HK-2 (cell line): ENCODE measurements around the gene COQ4.
"Not testable (repeated sequence)": the region's sequence is repeated elsewhere in the genome, so short reads cannot be mapped to it uniquely, and the experiment has no call there.

ENCODE experiments used
- DNase-seq: peaks from one replicate; pipeline ENCODE4 v3.0.0-alpha.2; 2018; ENCODE audit not compliant: unreplicated experiment

Gene COQ4

GRCh38 chr9:128298535-128299482, 23.8 kb upstream of the COQ4 start:
- no peak for DNase-seq

DNA sequence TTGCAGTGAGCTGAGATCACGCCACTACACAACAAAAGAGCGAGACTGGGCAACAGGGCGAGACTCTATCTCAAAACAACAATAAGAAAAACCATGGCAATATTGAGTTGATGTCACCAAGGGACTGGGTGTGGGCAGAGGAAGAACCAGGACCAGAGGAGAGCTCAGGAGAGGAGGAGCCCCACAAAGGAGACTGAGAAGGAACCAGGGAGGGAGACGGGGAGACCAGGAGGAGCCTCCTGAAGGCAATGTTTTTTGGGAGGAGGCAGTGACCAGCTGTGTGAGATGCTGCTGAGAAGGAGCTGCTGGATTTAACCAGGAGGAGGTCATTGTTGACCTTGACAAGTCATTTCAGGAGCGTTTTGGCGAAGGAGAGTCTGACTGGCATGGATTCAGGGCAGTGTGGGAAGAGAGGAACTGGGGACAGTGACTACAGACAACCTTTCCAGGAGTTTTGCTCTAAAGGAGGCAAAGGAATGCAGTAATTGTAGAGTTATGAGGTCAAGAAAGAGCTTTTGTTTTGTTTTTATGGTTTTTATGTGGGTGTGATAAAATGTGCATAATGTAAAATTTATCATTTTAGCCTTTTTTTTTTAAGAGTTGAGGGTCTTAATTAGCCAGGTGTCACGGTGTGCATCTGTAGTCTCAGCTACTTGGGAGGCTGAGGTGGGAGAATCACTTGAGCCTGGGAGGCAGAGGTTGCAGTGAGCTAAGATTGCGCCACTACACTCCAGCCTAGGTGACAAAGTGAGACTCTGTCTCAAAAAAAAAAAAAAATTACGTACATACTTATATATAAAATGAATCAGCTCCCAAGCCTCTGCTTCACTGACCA, 18.3 kb upstream of the COQ4 start:
- no peak for DNase-seq

- DNase-seq, result no peak
Observed at GRCh38 chr9:128304971-128305288, 17.7 kb upstream of the COQ4 start.

GRCh38 chr9:128309551-128309950, 13.1 kb upstream of the COQ4 start:
- DNase-seq, result no peak

GRCh38 chr9:128310461-128310860, 12.2 kb upstream of the COQ4 start:
- DNase-seq, result no peak

DNA sequence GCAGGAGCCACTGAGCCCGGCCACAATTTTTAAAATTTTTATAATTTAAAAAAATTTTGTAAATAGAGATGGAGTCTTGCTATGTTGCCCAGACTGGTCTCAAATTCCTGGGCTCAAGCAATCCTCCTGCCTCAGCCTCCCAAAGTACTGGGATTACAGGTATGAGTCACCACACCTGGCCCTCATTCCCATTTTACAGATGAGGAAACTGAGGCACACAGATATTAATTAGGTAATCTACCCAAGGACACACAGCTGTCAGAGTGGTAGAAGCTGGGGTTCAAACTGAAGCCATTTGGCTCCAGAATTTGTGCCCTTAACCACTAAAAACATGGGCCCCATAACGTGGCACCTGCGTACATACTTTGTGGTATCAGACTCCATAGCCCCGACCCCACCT, 7.9 kb upstream of the COQ4 start:
- DNase-seq, result no peak

GRCh38 chr9:128316421-128316820, 6.2 kb upstream of the COQ4 start:
- no peak for DNase-seq

GRCh38 chr9:128317629-128318028, 5.0 kb upstream of the COQ4 start:
- no peak for DNase-seq

GRCh38 chr9:128321343-128321742, 1.3 kb upstream of the COQ4 start:
- DNase-seq, result no peak

DNA sequence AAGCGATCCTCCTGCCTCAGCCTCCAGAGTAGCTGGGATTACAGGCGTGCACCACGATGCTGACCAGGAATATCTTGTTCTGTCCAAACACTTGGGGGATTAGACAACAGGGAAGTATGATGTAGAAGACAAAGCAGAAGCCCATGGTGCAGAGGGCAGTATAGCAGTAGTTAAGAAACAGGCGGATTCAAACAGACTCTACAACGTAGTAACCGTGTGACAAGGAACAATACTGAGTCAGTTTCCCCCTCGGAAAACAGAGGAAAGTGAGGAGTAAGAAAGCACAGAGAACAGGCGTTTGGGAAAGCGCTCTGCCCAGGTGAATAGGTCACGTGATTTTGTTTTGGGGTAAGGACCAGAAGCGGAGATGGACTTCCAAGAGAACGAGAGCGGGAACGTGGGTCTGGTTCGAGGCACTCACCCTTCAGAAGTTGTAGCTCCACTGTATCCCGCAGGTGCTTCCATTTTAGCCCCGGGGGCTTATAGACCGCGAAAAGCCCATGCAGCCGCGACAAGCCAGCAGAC, 698 bp upstream of the COQ4 start:
- no peak for DNase-seq

DNA sequence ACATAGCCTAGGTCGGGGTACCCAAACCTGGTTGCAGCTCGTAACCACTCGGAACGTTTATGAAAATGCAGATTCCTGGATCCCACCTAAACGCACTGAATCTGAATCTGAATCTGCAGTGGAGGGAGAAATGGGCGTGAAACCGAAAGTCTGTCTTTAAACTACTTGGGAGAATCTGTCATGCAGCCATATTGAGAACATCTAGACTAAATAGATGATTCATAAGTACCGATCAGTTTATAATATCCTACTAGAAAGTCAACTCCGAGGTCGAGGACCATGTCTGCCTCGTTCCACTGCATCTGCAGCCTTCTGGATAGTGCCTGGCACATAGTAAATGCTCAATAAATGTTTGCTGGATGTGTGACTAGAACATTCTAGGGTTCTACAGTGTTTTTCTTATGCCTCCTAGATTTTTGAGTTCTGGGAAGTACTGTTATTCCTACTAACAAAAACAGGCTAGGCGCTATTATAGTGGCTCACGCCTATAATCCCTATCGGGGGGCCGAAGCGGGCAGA, 632 bp downstream of the COQ4 start:
- no peak for DNase-seq

DNA sequence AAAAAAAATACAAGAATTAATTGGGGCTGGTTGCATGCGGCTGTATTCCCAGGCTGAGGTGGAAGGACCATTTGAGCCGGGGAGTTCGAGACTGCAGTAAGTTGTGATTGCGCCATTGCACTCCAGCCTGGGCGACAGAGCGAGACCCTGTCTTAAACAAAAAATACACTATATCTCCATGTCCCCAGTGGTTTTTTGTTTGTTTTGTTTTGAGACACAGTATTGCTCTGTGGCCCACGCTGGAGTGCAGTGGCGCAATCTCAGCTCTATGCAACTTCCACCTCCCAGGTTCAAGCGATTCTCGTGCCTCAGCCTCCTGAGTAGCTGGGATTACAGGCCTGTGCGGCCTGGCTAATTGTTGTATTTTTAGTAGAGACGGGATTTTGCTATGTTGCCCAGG, 1.2 kb downstream of the COQ4 start:
- DNase-seq, result no peak

DNA sequence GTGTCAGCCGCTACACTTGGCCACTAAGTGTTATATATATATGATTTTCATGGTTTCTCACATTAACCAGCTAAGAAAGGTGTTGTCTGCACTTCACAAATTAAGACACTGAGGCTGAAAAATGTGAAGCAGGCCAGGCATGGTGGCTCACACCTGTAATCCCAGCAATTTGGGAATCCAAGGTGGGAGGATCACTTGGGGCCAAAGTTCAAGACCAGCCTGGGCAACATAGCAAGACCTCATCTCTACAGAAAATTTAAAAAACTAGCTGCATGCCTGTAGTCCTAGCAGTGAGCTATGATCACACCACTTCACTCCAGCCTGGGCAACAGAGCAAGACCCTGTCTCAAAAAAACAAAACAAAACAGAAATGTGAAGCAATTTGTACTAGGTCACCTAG, 1.8 kb downstream of the COQ4 start:
- DNase-seq, result no peak

- no peak for DNase-seq
Observed at GRCh38 chr9:128325629-128326028, 3.0 kb downstream of the COQ4 start.

DNA sequence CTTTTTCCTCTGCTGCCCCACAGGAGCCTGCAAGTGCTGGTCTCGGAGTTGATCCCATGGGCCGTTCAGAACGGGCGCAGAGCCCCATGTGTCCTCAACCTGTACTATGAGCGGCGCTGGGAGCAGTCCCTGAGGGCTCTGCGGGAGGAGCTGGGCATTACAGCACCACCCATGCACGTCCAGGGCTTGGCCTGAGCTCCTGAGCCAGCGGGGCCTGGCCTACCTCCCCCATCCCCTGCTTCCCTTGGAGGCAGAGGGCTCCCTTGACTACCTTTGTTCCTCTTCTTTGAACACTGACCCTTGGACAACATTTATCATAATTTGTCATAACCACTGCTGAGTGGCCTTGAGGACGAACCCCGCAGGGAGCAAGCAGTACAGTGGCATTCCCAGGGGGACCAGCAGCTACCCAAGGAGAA, 10.8 kb downstream of the COQ4 start:
- no peak for DNase-seq

DNA sequence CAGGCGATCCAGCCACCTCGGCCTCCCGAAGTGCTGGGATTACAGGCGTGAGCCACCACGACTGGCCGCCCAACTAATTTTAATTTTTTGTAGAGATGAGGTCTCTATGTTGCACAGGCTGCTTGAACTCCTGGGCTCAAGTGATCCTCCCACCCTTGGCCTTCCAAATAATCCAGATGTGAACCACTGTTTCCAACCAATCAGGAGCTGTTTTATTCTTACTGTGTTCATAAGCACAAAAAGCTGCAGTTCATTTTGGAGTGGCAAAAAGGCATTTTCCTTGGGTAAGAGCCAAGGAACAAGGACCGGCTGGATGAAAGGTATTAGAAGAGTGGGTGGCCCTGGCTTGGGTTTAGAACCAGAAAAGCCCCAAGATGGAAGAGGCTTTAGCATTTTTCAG, 12.5 kb downstream of the COQ4 start:
- DNase-seq, result no peak

DNA sequence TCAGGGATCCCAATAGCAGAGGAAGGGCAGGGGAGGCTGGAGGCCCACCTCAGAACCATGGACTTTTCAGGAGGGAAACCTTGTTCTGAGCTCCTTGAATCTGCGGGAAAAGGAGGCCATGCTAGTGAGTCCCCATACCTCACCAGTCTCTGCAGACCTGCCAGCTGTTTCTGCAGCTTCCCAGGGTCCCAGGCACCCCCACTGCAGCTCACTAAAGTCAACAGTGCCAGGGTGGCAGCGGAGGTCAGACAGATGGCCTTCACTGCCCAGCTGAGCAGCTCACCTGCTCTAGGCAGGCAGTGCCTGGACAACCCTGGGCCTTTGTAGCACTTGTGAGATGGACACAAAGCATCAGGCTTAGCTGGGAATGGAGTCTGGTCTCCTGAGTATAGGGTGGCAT, 13.3 kb downstream of the COQ4 start:
- DNase-seq, result no peak

DNA sequence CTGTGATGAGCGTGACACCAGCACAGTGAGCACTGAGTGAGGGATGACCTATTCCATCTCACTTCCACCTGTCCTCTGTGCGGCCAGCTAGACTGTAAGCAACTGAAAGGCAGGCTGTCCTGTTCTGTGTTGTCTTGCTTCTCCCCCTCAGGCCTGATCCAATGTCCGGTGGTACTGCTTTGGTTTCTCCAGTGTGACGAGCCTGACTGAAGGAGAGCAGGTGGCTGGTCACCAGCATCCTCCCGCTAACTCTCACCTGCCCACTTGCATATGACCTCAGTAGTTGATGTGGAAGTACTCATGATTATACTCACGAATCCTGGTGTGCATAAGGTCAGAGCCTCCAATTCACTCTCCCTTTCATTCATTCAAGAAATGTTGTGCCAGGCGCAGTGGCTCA, 15.3 kb downstream of the COQ4 start:
- DNase-seq, result no peak

DNA sequence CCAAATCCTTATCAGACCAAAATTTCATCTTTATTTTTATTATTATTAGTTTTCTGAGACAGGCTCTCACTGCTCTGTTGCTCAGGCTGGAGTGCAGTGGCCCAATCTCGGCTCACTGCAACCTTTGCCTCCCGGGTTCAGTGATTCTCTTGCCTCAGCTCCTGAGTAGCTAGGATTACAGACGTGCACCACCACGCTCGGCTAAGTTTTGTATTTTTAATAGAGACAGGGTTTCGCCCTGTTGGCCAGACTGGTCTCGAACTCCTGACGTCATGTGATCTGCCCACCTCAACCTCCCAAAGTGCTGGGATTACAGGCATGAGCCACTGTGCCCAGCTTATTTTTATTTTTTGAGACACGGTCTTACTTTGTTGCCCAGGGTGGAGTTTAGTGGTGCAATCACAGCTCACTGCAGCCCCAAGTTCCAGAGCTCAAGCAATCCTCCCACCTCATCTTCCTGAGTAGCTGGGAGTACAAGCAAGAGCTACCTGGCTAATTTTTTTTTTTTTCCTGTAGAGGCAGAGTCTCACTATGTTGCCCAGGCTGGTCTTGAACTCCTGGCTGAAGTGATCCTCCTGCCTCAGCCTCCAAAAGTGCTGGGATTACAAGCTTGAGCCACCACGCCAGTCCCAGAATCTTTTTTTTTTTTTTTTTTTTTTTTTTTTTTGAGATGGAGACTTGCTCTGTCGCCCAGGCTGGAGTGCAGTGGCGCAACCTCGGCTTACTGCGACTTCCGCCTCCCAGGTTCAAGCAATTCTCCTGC, 16.4 kb downstream of the COQ4 start:
- DNase-seq, result not testable (repeated sequence)

DNA sequence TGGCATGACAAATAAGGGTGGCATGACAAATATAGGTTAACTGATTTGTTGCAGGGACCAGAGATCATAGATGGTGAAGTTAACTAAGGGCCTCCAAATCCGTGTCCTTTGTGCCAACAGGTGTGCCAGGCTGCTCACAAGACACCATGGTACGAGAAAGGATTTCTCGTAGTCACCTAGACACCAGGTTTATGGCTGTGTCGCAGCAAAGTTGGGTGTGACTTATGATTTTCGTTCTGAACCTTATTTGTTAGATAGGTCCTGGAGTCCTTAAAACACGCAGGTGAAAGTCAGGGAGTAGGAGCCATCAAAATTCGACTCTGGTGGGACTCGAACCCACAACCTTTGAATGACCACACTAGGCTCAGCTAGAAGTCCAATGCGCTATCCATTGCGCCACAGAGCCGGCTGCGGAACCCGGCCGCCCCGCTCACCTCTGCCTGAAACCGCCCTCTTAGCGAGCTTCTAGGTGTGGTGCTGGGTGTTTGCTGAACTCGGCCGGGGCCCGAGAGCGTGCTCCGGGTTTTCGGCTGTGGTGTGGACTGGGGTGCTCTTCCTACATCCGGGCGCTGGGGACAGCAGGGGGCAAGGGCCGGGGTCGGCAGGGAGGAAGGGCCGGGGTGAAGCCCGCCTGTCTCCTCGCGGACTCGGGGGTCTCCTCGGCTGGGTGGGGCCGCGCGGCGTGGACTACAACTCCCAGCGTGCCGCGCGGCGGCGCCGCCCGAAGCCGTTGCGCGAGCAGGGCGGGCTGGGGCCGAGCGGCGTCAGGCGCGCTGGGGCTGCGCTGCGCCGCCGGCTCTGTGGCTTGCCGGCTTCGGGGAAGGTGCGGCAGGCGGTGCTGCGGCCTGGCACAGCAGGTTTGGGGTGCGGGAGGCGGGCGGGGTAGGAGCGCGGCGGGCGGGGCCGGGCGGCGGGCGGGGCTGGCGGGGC, 17.4 kb downstream of the COQ4 start, which contains the start of gene SLC27A4:
TSS of gene SLC27A4 (plus strand) at position 767 of the 930 bp plus-strand sequence. CDS start 2,606 bp downstream, outside the sequence.
- DNase-seq, result peak; percentile 94
